Breast epithelium (tissue), 4 donors: Measurements from ENCODE around the gene FCRL3. TPM values are rescaled to one million over a fixed set of nuclear protein-coding genes. Genes with fewer than 3 reads are reported as not detected.

ENCODE experiments used
- DNase-seq, 2 donors: peaks; one replicate each; pipeline ENCODE4 v3.0.0-alpha.2; 2019; ENCODE audit warnings: low spot score in 2 of 2
- H3K27ac ChIP-seq, 2 donors: fragments of 200-600 bp; sonication (generic) in 1 of 2; one replicate each; pipeline ENCODE4 v1.5.1; 2016 to 2019; ENCODE audit warnings: mild to moderate bottlenecking in 1 of 2
- H3K27me3 ChIP-seq, 2 donors: fragments of 200-600 bp; sonication (generic) in 1 of 2; one replicate each; pipeline versions ENCODE4 v1.5.1 to v1.6.0; 2017 to 2019; ENCODE audit warnings: control low read depth in 1 of 2, mild to moderate bottlenecking in 1 of 2
- H3K36me3 ChIP-seq: fragments of 200-600 bp; one replicate; pipeline ENCODE4 v1.5.1; 2019
- H3K4me1 ChIP-seq, 2 donors: fragments of 200-600 bp; sonication (generic); one replicate each; pipeline ENCODE4 v1.5.1; 2016 to 2019; ENCODE audit warnings: control low read depth in 1 of 2
- H3K4me3 ChIP-seq, 3 donors: fragments of 200-600 bp; sonication (generic); 1 replicate in 2 of 3; 2 replicates in 1 of 3; pipeline ENCODE4 v1.5.1; 2016 to 2019; ENCODE audit warnings: mild to moderate bottlenecking in 3 of 3, moderate library complexity in 2 of 3
- H3K9me3 ChIP-seq, 2 donors: fragments of 200-600 bp; sonication (generic) in 1 of 2; one replicate each; pipeline ENCODE4 v1.5.1; 2016 to 2019; ENCODE audit warnings: control low read depth in 1 of 2
- CTCF ChIP-seq, 3 donors: fragments of 450-650 bp; IDR thresholded peaks; one replicate each; pipeline ENCODE4 v1.5.1; 2016 to 2017; ENCODE audit warnings: antibody characterized with exemption in 3 of 3, mild to moderate bottlenecking in 3 of 3, moderate library complexity in 3 of 3
- POLR2A ChIP-seq: fragments of 450-650 bp; IDR thresholded peaks from one replicate; pipeline ENCODE4 v1.6.1; 2016; ENCODE audit warnings: antibody characterized with exemption, mild to moderate bottlenecking, moderate library complexity
- POLR2AphosphoS5 ChIP-seq, 3 donors: sonication (generic); formaldehyde crosslinking; IDR thresholded peaks; one replicate each; pipeline ENCODE4 v1.6.1; 2017; ENCODE audit warnings: antibody characterized with exemption in 3 of 3
- intact Hi-C: fragments of 100-400 bp; cut with DNase I; formaldehyde crosslinking; loops from one replicate; pipeline ENCODE4 v1.15.1; 2023; ENCODE audit warnings: low total_unique reads
- total RNA-seq, 3 donors: library from RNA; depleted of rRNA; stranded (reverse); fragments of >200 nt; gene quantifications; one replicate each; pipeline ENCODE4 v1.1.0, GENCODE V29; 2016

Gene FCRL3
- total RNA-seq, 3 donors from 2014 or later, result 0.15 to 0.16 TPM; not detected in 1

GRCh38 chr1:157691285-157691920 is 9.2 kb downstream of the FCRL3 start:
- H3K9me3 ChIP-seq, result no peaks in the 10 kb centered on the region
- no peaks in the 10 kb centered on the region for H3K36me3 ChIP-seq
- no peak overlapping the region for H3K27ac ChIP-seq
- TF ChIP-seq POLR2AphosphoS5 (IDR thresholded peaks at IDR 0.05) (no peak), POLR2A (no peak), CTCF (IDR thresholded peaks at IDR 0.05) (no peak)
- H3K4me3 ChIP-seq, result no peak overlapping the region
- DNase-seq, result no peak
- intact Hi-C loops, result no loop called here
- peaks cover 0 to 3% of the 10 kb centered on the region in 2 donors for H3K27me3 ChIP-seq
- no peaks in the 10 kb centered on the region for H3K4me1 ChIP-seq

- no peak for DNase-seq
- H3K9me3 ChIP-seq, result no peaks in the 10 kb centered on the region
- TF ChIP-seq POLR2AphosphoS5 (IDR thresholded peaks at IDR 0.05) (no peak), CTCF (IDR thresholded peaks at IDR 0.05) (no peak), POLR2A (no peak)
- intact Hi-C loops, result no loop called here
- no peaks in the 10 kb centered on the region for H3K36me3 ChIP-seq
- no peaks in the 10 kb centered on the region for H3K4me1 ChIP-seq
- no peak overlapping the region for H3K27ac ChIP-seq
- no peak overlapping the region for H3K4me3 ChIP-seq
- no peaks in the 10 kb centered on the region for H3K27me3 ChIP-seq
These were observed 17.7 kb downstream of the FCRL3 start for GRCh38 chr1:157682710-157683437.

GRCh38 chr1:157678721-157679120 is 21.8 kb downstream of the FCRL3 start:
- TF ChIP-seq CTCF (IDR thresholded peaks at IDR 0.05), result no peak
- no peak for TF ChIP-seq POLR2AphosphoS5 (IDR thresholded peaks at IDR 0.05)
- no peak for TF ChIP-seq POLR2A
- intact Hi-C loops, result no loop called here
- H3K36me3 ChIP-seq, result no peaks in the 10 kb centered on the region
- DNase-seq, result no peak
- H3K4me3 ChIP-seq, result no peak overlapping the region
- H3K9me3 ChIP-seq, result peaks cover 0 to 5% of the 10 kb centered on the region in 2 donors
- H3K27me3 ChIP-seq, result no peaks in the 10 kb centered on the region
- no peaks in the 10 kb centered on the region for H3K4me1 ChIP-seq
- no peak overlapping the region for H3K27ac ChIP-seq

- TF ChIP-seq POLR2AphosphoS5 (IDR thresholded peaks at IDR 0.05), result no peak
- no peak for TF ChIP-seq POLR2A
- TF ChIP-seq CTCF (IDR thresholded peaks at IDR 0.05), result no peak
- intact Hi-C loops, result no loop called here
- no peaks in the 10 kb centered on the region for H3K36me3 ChIP-seq
These were observed 27.6 kb downstream of the FCRL3 start for GRCh38 chr1:157673008-157673407.

GRCh38 chr1:157671895-157672294 is 28.7 kb downstream of the FCRL3 start:
- intact Hi-C loops, result no loop called here
- DNase-seq, result no peak
- H3K27ac ChIP-seq, result no peak overlapping the region
- peaks cover 4 to 23% of the 10 kb centered on the region in 2 donors for H3K9me3 ChIP-seq
- TF ChIP-seq POLR2A, result no peak
- no peak for TF ChIP-seq POLR2AphosphoS5 (IDR thresholded peaks at IDR 0.05)
- TF ChIP-seq CTCF (IDR thresholded peaks at IDR 0.05), result no peak
- no peaks in the 10 kb centered on the region for H3K27me3 ChIP-seq
- no peaks in the 10 kb centered on the region for H3K4me1 ChIP-seq
- H3K36me3 ChIP-seq, result no peaks in the 10 kb centered on the region
- no peak overlapping the region for H3K4me3 ChIP-seq

More at GRCh38 chr1:157673008-157673407, 27.6 kb downstream of the FCRL3 start:
- Histone ChIP-seq H3K27ac (no peak overlapping the region), H3K9me3 (peaks cover 4 to 23% of the 10 kb centered on the region in 2 donors), H3K4me3 (no peak overlapping the region), H3K27me3 (no peaks in the 10 kb centered on the region), H3K4me1 (no peaks in the 10 kb centered on the region)
- no peak for DNase-seq
